Adipose tissue (tissue), 3 donors: ENCODE results near the gene TSPAN18. TPM values are rescaled to one million over a fixed set of nuclear protein-coding genes. Genes with fewer than 3 reads are reported as not detected.

ENCODE experiments used
- H3K27ac ChIP-seq: one replicate; pipeline ENCODE4 v1.5.1; 2013; ENCODE audit warnings: low read depth, low read length
- WGBS, 3 donors: extraction: QIAGEN DNeasy Blood & Tissue Kit; methylation state at CpG; one replicate each; pipeline ENCODE4 v1.1.7; 2013; 5-methylcytosine and 5-hydroxymethylcytosine counted together
- polyA plus RNA-seq, 3 donors: library from polyadenylated mRNA; stranded (reverse); fragments of 200-250 nt; gene quantifications; one replicate each; pipeline ENCODE4 v1.2.3, GENCODE V29; 2013
- donor health status: healthy with polysubstance abuse.
- donor health status: Bipolar disorder and iron deficiency.
- donor health status: healthy.

TSPAN18 gene
- polyA plus RNA-seq, 3 donors = 1.6 to 15.6 (median 14.4) TPM

- no peak overlapping the region for H3K27ac ChIP-seq
- 75 to 89% (median 88%) methylated on average over 9 of the region's 9 CpGs for WGBS, 3 donors
Observed at GRCh38 chr11:44823868-44824267, 97.1 kb downstream of the TSPAN18 start.

- H3K27ac ChIP-seq = no peak overlapping the region
- 42 to 70% (median 66%) methylated on average over 5 of the region's 5 CpGs for WGBS, 3 donors
Observed at GRCh38 chr11:44824300-44824704, 97.5 kb downstream of the TSPAN18 start.

- WGBS, 3 donors = 72 to 87% (median 87%) methylated on average over 14 of the region's 14 CpGs
- no peak overlapping the region for H3K27ac ChIP-seq
Observed at GRCh38 chr11:44825058-44825785, 98.5 kb downstream of the TSPAN18 start.

- H3K27ac ChIP-seq = no peak overlapping the region
- 75 to 84% (median 80%) methylated on average over 7 of the region's 7 CpGs for WGBS, 3 donors
Observed at GRCh38 chr11:44826922-44827643, 100.3 kb downstream of the TSPAN18 start.

GRCh38 chr11:44828296-44828695 is 101.5 kb downstream of the TSPAN18 start:
- no peak overlapping the region for H3K27ac ChIP-seq
- WGBS, 3 donors = 83 to 91% (median 90%) methylated on average over 5 of the region's 5 CpGs

- 56 to 86% (median 62%) methylated on average over 2 of the region's 2 CpGs for WGBS, 3 donors
- no peak overlapping the region for H3K27ac ChIP-seq
Observed at GRCh38 chr11:44829838-44830237, 103.1 kb downstream of the TSPAN18 start.

GRCh38 chr11:44831605-44832394 is 105.0 kb downstream of the TSPAN18 start:
- WGBS, 3 donors = 83 to 87% (median 83%) methylated on average over 10 of the region's 10 CpGs
- no peak overlapping the region for H3K27ac ChIP-seq

GRCh38 chr11:44832452-44832851 is 105.7 kb downstream of the TSPAN18 start:
- no peak overlapping the region for H3K27ac ChIP-seq
- 77 to 81% (median 79%) methylated on average over 10 of the region's 10 CpGs for WGBS, 3 donors

- 56 to 85% (median 80%) methylated on average over 6 of the region's 6 CpGs for WGBS, 3 donors
- no peak overlapping the region for H3K27ac ChIP-seq
Observed at GRCh38 chr11:44833221-44833876, 106.6 kb downstream of the TSPAN18 start.

GRCh38 chr11:44833877-44834452 is 107.2 kb downstream of the TSPAN18 start:
- H3K27ac ChIP-seq = no peak overlapping the region
- 29 to 56% (median 52%) methylated on average over 8 of the region's 8 CpGs for WGBS, 3 donors

- no peak overlapping the region for H3K27ac ChIP-seq
- 60 to 73% (median 64%) methylated on average over 6 of the region's 6 CpGs for WGBS, 3 donors
Observed at GRCh38 chr11:44834846-44835245, 108.1 kb downstream of the TSPAN18 start.

GRCh38 chr11:44835296-44835695 is 108.5 kb downstream of the TSPAN18 start:
- 60 to 87% (median 68%) methylated on average over 4 of the region's 4 CpGs for WGBS, 3 donors
- no peak overlapping the region for H3K27ac ChIP-seq

GRCh38 chr11:44835938-44836337 is 109.2 kb downstream of the TSPAN18 start:
- H3K27ac ChIP-seq = no peak overlapping the region
- 57 to 62% (median 60%) methylated on average over 4 of the region's 4 CpGs for WGBS, 3 donors

GRCh38 chr11:44837661-44838060 is 110.9 kb downstream of the TSPAN18 start:
- H3K27ac ChIP-seq = no peak overlapping the region

GRCh38 chr11:44839458-44840084 is 112.8 kb downstream of the TSPAN18 start:
- H3K27ac ChIP-seq = no peak overlapping the region
- WGBS, 3 donors = 78 to 89% (median 88%) methylated on average over 5 to 6 of the region's 6 CpGs

More at GRCh38 chr11:44837661-44838060, 110.9 kb downstream of the TSPAN18 start:
- WGBS, 3 donors = 73 to 94% (median 89%) methylated on average over 1 of the region's 1 CpG

- H3K27ac ChIP-seq = no peak overlapping the region
- 74 to 86% (median 84%) methylated on average over 3 of the region's 3 CpGs for WGBS, 3 donors
Observed at GRCh38 chr11:44840085-44840478, 113.3 kb downstream of the TSPAN18 start.

GRCh38 chr11:44840521-44841251 is 113.9 kb downstream of the TSPAN18 start:
- no peak overlapping the region for H3K27ac ChIP-seq
- 81 to 89% (median 88%) methylated on average over 9 of the region's 9 CpGs for WGBS, 3 donors
